Lung (tissue), 12 donors: ENCODE data around the gene OR10W1. TPM values are rescaled to one million over a fixed set of nuclear protein-coding genes. Genes with fewer than 3 reads are reported as not detected.

ENCODE experiments used
- ATAC-seq: fragments of 200-7000 bp; cut with Tn5 transposase; one replicate; pipeline ENCODE4 v1.9.1; 2020; ENCODE audit warnings: moderate number of reproducible peaks; ENCODE audit not compliant: insufficient read depth, low FRiP score
- DNase-seq, 3 donors: peaks; one replicate each; pipeline ENCODE4 v3.0.0-alpha.2; 2013 to 2017
- H3K27ac ChIP-seq, 2 donors: one replicate each; pipeline ENCODE4 v1.5.1; 2013; ENCODE audit warnings: mild to moderate bottlenecking in 2 of 2, moderate library complexity in 2 of 2, control low read depth in 1 of 2, inconsistent platforms in 1 of 2, low read depth in 1 of 2, low read length in 1 of 2
- H3K27me3 ChIP-seq, 3 donors: one replicate each; pipeline ENCODE4 v1.5.1; 2013; ENCODE audit warnings: low read length in 2 of 3; ENCODE audit not compliant: control insufficient read depth in 3 of 3, insufficient read depth in 3 of 3
- H3K36me3 ChIP-seq, 4 donors: one replicate each; pipeline ENCODE4 v1.5.1; 2013; ENCODE audit warnings: low read length in 4 of 4, mild to moderate bottlenecking in 1 of 4, moderate library complexity in 1 of 4; ENCODE audit not compliant: control insufficient read depth in 4 of 4, insufficient read depth in 4 of 4
- H3K4me1 ChIP-seq, 5 donors: one replicate each; pipeline ENCODE4 v1.5.1; 2013; ENCODE audit warnings: low read length in 5 of 5, mild to moderate bottlenecking in 2 of 5, moderate library complexity in 1 of 5; ENCODE audit not compliant: control insufficient read depth in 5 of 5, insufficient read depth in 5 of 5
- H3K4me3 ChIP-seq: one replicate; pipeline ENCODE4 v1.5.1; 2013; ENCODE audit warnings: mild to moderate bottlenecking, control low read depth, moderate library complexity
- H3K9ac ChIP-seq, 2 donors: one replicate each; pipeline ENCODE4 v1.5.1; 2013; ENCODE audit warnings: low read length in 2 of 2, control low read depth in 1 of 2; ENCODE audit not compliant: insufficient read depth in 1 of 2
- H3K9me3 ChIP-seq, 4 donors: one replicate each; pipeline ENCODE4 v1.5.1; 2013; ENCODE audit warnings: low read length in 3 of 4, mild to moderate bottlenecking in 1 of 4, moderate library complexity in 1 of 4; ENCODE audit not compliant: control insufficient read depth in 4 of 4, insufficient read depth in 3 of 4
- CTCF ChIP-seq: IDR thresholded peaks from 2 replicates; pipeline ENCODE4 v1.5.1; 2012; ENCODE audit warnings: mild to moderate bottlenecking; ENCODE audit errors: control extremely low read depth, extremely low read depth
- WGBS, 2 donors: extraction: QIAGEN DNeasy Blood & Tissue Kit; methylation state at CpG; one replicate each; pipeline ENCODE4 v1.1.7; 2013; 5-methylcytosine and 5-hydroxymethylcytosine counted together
- polyA plus RNA-seq, 2 donors: library from polyadenylated mRNA; stranded (reverse); fragments of 200-250 nt; gene quantifications; one replicate each; pipeline ENCODE4 v1.2.1, GENCODE V29; 2013
- total RNA-seq, 2 donors: library from RNA; depleted of rRNA in 1 of 2; stranded (reverse); fragments of >200 nt in 1 of 2; gene quantifications; one replicate each; pipeline ENCODE4 v1.2.1, GENCODE V29; 2014 to 2021
- donor health status: control.
- donor health status: control.
- donor health status: Bipolar disorder and iron deficiency.
- donor health status: healthy.
- donor health status: DM: yes; HTN: yes; CAD: no.

Gene OR10W1
- total and polyA plus RNA-seq, 4 donors = 0.34 TPM; not detected in 3

GRCh38 chr11:58289266-58289665, 21.2 kb upstream of the OR10W1 start:
- Histone ChIP-seq H3K4me3 (no peak overlapping the region), H3K27me3 (no peaks in the 10 kb centered on the region), H3K9me3 (peaks cover 0 to 5% (median 0%) of the 10 kb centered on the region in 4 donors), H3K27ac (no peak overlapping the region), H3K36me3 (no peaks in the 10 kb centered on the region), H3K4me1 (no peaks in the 10 kb centered on the region), H3K9ac (no peak overlapping the region)
- no peak for TF ChIP-seq CTCF
- DNase-seq (no peak), ATAC-seq (no peak)
- 66% methylated on average over 4 of the region's 4 CpGs for WGBS, 2 donors

- WGBS, 2 donors = 5 to 20% methylated on average over 1 of the region's 1 CpG
- no peak for ATAC-seq
- no peaks in the 10 kb centered on the region for H3K27me3 ChIP-seq
Measured at GRCh38 chr11:58286249-58286648, 18.2 kb upstream of the OR10W1 start.

GRCh38 chr11:58285483-58286040, 17.5 kb upstream of the OR10W1 start:
- 49% methylated on average over 5 of the region's 5 CpGs for WGBS, 2 donors
- no peak overlapping the region for H3K27ac ChIP-seq
- ATAC-seq = no peak

More at GRCh38 chr11:58286249-58286648, 18.2 kb upstream of the OR10W1 start:
- H3K36me3 ChIP-seq = no peaks in the 10 kb centered on the region
- H3K4me3 ChIP-seq = no peak overlapping the region
- no peaks in the 10 kb centered on the region for H3K4me1 ChIP-seq
- no peaks in the 10 kb centered on the region for H3K9me3 ChIP-seq
- peak in 2 of 3 donors; percentile 0 to 39 for DNase-seq
- H3K27ac ChIP-seq = no peak overlapping the region
- no peak overlapping the region for H3K9ac ChIP-seq
- TF ChIP-seq CTCF = no peak

More at GRCh38 chr11:58285483-58286040, 17.5 kb upstream of the OR10W1 start:
- Histone ChIP-seq H3K4me1 (no peaks in the 10 kb centered on the region), H3K9ac (no peak overlapping the region), H3K9me3 (no peaks in the 10 kb centered on the region), H3K4me3 (no peak overlapping the region), H3K27me3 (no peaks in the 10 kb centered on the region), H3K36me3 (no peaks in the 10 kb centered on the region)
- DNase-seq = peak in 1 of 3 donors; percentile 1
- TF ChIP-seq CTCF = no peak
